Neural cell (in vitro differentiated cells): ENCODE results near the gene LAIR1.

Experiments
- EP300 ChIP-seq: fragments of 450-650 bp; conservative IDR thresholded peaks from 2 replicates; pipeline ENCODE4 v1.6.1; 2014; ENCODE audit warnings: antibody characterized with exemption, mild to moderate bottlenecking, moderate library complexity; ENCODE audit not compliant: poor library complexity, severe bottlenecking
- EZH2 ChIP-seq: fragments of 200-600, 300-800 bp; shearing (Covaris generic), sonication (generic); IDR thresholded peaks from 2 replicates; pipeline ENCODE4 v1.6.1; 2014; ENCODE audit warnings: antibody characterized with exemption, low read length, borderline replicate concordance, mild to moderate bottlenecking; ENCODE audit not compliant: insufficient read depth, poor library complexity, severe bottlenecking
- TAF1 ChIP-seq: IDR thresholded peaks from 2 replicates; pipeline ENCODE4 v1.6.1; 2012; ENCODE audit warnings: low read depth
- TF ChIP-seq, protein P1 (sequence below): fragments of 450-650 bp; IDR thresholded peaks from 2 replicates; pipeline ENCODE4 v1.5.1; 2014; ENCODE audit warnings: antibody characterized with exemption, mild to moderate bottlenecking, moderate library complexity; ENCODE audit not compliant: poor library complexity, severe bottlenecking

DNA sequence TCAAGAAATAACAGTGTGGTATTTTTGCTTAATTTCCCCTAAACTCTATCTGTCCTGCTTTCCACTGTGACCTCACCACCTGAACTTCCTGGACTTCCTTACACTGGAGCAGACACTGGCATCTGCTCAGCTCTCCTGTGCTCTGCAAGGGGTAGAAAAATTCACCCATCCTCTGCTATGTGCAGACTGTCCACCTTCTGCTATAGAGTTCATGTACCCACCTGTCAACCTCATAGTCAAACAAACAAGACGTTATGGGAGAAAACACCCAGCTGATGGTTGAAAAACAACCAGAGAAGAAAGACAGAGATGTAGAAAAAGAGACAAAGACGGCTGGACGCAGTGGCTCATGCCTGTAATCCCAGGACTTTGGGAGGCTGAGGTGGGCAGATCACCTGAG, 12.2 kb downstream of the LAIR1 start:
- TF ChIP-seq EP300 (no peak), EZH2 (no peak), TAF1 (no peak)
- TF ChIP-seq, protein P1, sequence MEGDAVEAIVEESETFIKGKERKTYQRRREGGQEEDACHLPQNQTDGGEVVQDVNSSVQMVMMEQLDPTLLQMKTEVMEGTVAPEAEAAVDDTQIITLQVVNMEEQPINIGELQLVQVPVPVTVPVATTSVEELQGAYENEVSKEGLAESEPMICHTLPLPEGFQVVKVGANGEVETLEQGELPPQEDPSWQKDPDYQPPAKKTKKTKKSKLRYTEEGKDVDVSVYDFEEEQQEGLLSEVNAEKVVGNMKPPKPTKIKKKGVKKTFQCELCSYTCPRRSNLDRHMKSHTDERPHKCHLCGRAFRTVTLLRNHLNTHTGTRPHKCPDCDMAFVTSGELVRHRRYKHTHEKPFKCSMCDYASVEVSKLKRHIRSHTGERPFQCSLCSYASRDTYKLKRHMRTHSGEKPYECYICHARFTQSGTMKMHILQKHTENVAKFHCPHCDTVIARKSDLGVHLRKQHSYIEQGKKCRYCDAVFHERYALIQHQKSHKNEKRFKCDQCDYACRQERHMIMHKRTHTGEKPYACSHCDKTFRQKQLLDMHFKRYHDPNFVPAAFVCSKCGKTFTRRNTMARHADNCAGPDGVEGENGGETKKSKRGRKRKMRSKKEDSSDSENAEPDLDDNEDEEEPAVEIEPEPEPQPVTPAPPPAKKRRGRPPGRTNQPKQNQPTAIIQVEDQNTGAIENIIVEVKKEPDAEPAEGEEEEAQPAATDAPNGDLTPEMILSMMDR = no peak
